ENCODE measurements around the gene ONECUT2. TPM values are rescaled to one million over a fixed set of nuclear protein-coding genes. Genes with fewer than 3 reads are reported as not detected.

Gene ONECUT2
- total RNA-seq, 1 donor from 2014 or later: 0.05 TPM

DNA sequence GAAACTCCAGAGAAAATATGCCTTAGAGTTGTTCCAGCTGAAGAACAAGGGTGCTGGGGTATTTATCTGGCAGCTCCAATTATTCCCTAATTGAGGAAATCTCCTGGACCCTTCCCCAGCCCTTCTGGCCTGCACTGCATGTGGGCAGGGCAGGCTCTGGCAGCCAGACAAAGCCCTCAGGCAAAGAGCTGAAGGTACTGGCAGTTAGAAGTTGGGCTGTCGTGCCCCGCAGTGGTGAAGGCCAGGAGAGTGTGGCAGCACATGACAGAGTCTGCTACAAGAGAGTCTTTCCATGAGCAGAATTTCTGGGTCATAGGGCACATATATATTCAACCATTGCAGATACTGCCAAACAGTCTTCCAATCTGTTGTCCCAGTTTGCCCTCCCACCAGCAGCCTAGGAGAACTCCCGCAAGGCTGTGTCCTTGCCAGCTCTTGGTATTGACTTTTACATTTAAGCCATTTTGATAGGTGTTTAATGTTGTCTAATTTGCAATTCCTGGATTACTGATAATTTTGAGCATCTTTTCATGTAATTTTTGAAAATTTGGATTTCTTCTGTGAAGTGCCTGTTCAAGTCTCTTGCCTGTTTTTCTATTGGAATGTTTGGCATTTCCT lies 26.6 kb downstream of the ONECUT2 start:
- peaks cover 17% of the 10 kb centered on the region for H3K27me3 Mint-ChIP-seq (ENCODE audit: low read depth)

DNA sequence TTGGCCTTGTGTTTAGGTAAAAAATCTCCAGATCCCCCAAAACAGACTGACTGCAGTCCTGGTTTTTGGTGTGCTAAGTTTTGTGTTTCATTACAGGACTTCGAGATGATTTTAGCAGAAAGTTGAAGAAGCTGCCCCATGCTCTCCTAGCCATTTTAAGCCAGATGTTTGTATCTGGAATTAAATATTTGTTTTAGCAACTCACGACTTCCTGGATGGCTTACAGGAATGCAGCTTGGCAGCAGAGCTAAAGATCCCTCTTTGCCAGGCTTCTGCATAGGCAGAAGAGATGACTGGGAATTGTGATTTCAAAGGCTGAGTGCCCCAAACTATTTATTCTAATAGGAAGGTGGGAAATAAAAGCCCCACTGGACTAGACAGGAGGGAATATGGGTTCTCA lies 31.1 kb downstream of the ONECUT2 start:
- Mint-ChIP-seq H3K27me3 (ENCODE audit: low read depth) (peaks cover 17% of the 10 kb centered on the region), H3K4me1 (ENCODE audit: low read depth) (no peaks in the 10 kb centered on the region), H3K36me3 (ENCODE audit: low read depth) (no peaks in the 10 kb centered on the region)

More for the DNA sequence above, 26.6 kb downstream of the ONECUT2 start:
- Mint-ChIP-seq H3K36me3 (ENCODE audit: low read depth) (no peaks in the 10 kb centered on the region), H3K9me3 (ENCODE audit: low read depth) (no peaks in the 10 kb centered on the region), H3K4me1 (ENCODE audit: low read depth) (no peaks in the 10 kb centered on the region), H3K4me3 (ENCODE audit: unreplicated experiment) (no peak overlapping the region), H3K27ac (ENCODE audit: unreplicated experiment) (no peak overlapping the region)
- TF ChIP-seq, protein P1, sequence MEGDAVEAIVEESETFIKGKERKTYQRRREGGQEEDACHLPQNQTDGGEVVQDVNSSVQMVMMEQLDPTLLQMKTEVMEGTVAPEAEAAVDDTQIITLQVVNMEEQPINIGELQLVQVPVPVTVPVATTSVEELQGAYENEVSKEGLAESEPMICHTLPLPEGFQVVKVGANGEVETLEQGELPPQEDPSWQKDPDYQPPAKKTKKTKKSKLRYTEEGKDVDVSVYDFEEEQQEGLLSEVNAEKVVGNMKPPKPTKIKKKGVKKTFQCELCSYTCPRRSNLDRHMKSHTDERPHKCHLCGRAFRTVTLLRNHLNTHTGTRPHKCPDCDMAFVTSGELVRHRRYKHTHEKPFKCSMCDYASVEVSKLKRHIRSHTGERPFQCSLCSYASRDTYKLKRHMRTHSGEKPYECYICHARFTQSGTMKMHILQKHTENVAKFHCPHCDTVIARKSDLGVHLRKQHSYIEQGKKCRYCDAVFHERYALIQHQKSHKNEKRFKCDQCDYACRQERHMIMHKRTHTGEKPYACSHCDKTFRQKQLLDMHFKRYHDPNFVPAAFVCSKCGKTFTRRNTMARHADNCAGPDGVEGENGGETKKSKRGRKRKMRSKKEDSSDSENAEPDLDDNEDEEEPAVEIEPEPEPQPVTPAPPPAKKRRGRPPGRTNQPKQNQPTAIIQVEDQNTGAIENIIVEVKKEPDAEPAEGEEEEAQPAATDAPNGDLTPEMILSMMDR (IDR thresholded peaks at IDR 0.05): no peak
- DNase-seq (ENCODE audit: low spot score): no peak

DNA sequence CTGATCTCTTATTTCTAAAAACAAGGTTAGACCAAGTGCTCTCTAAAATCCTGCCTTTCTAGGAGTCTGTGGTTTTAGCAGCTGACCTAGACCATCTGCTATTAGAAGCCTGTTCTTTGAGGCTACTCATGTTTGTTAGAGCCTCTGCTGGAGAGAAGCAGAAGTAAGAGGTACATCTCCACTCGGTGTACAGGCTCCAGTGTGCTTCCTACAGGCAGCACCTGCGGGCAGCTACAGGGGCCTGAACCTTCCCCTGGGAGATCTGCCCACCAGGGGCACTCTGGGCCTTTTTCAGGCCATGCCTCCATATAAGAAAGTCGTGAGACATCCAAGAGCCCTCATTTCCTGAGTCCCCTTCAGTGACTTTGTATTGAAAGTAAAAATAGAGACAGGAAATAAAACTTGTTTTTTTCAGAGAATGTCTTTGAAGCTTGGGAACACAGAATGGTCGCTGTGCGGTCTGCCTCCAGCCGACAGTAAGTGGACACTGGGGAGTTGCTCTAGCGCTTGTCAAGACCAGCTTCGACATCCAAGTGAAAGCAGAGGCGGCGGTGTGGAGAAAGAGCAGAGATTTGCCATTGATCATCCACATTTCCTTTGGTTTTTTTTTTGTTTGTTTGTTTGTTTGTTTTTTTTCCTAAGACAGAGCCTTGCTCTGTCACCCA lies 31.7 kb downstream of the ONECUT2 start:
- H3K4me3 Mint-ChIP-seq (ENCODE audit: unreplicated experiment): no peak overlapping the region
- H3K9me3 Mint-ChIP-seq (ENCODE audit: low read depth): no peaks in the 10 kb centered on the region
- no peaks in the 10 kb centered on the region for H3K36me3 Mint-ChIP-seq (ENCODE audit: low read depth)
- no peak overlapping the region for H3K27ac Mint-ChIP-seq (ENCODE audit: unreplicated experiment)
- no peaks in the 10 kb centered on the region for H3K4me1 Mint-ChIP-seq (ENCODE audit: low read depth)
- DNase-seq (ENCODE audit: low spot score): no peak
- peaks cover 17% of the 10 kb centered on the region for H3K27me3 Mint-ChIP-seq (ENCODE audit: low read depth)
- TF ChIP-seq, protein P1 (IDR thresholded peaks at IDR 0.05): no peak

More for the DNA sequence above, 31.1 kb downstream of the ONECUT2 start:
- Mint-ChIP-seq H3K27ac (ENCODE audit: unreplicated experiment) (no peak overlapping the region), H3K4me3 (ENCODE audit: unreplicated experiment) (no peak overlapping the region), H3K9me3 (ENCODE audit: low read depth) (no peaks in the 10 kb centered on the region)
- TF ChIP-seq, protein P1 (IDR thresholded peaks at IDR 0.05): no peak
- DNase-seq (ENCODE audit: low spot score): no peak

DNA sequence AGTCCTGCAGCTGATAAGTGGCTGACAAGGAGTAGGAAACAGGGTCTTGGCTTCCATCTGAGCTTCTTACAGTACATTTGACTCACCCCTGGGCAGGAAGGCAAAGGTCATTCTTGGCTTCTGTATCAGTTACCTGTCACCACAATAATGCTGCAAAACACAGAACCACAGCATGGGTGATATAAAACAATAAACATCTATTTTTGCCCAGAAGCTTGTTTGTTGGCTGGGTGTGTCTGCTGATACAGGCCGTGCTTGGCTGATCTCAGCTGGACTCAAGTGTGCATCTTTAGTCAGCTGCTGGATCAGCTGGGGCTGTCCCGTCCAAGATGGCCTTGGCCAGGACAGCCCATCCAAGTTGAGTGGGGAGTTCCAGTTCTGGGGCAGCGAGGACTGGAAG lies 34.7 kb downstream of the ONECUT2 start:
- H3K4me3 Mint-ChIP-seq (ENCODE audit: unreplicated experiment): no peak overlapping the region
- TF ChIP-seq, protein P1 (IDR thresholded peaks at IDR 0.05): no peak
- H3K27ac Mint-ChIP-seq (ENCODE audit: unreplicated experiment): no peak overlapping the region
- H3K27me3 Mint-ChIP-seq (ENCODE audit: low read depth): peaks cover 16% of the 10 kb centered on the region
- H3K4me1 Mint-ChIP-seq (ENCODE audit: low read depth): no peaks in the 10 kb centered on the region
- no peak for DNase-seq (ENCODE audit: low spot score)
- H3K36me3 Mint-ChIP-seq (ENCODE audit: low read depth): no peaks in the 10 kb centered on the region
- no peaks in the 10 kb centered on the region for H3K9me3 Mint-ChIP-seq (ENCODE audit: low read depth)

DNA sequence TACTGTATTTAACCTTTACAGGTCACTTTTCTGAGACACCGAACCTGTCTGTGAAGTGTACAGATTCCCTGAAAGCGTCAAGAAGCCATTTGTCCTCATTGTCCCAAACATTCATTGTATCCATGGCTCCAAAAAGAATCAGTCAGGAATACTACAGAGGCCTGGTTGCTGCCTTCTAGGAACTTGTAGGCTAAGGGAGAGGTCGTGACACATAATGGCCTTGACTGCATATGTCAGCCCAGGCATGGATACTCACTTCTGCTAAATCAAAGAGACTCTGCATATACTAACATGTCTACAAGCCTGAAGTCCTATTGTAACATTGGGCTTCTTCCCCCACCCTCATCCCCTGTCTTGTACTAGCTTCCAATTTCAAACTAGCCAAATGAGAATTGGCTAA lies 40.2 kb downstream of the ONECUT2 start:
- DNase-seq (ENCODE audit: low spot score): no peak
- Mint-ChIP-seq H3K4me1 (ENCODE audit: low read depth) (no peaks in the 10 kb centered on the region), H3K4me3 (ENCODE audit: unreplicated experiment) (no peak overlapping the region), H3K27me3 (ENCODE audit: low read depth) (peaks cover 12% of the 10 kb centered on the region), H3K36me3 (ENCODE audit: low read depth) (no peaks in the 10 kb centered on the region), H3K27ac (ENCODE audit: unreplicated experiment) (no peak overlapping the region), H3K9me3 (ENCODE audit: low read depth) (no peaks in the 10 kb centered on the region)
- TF ChIP-seq, protein P1 (IDR thresholded peaks at IDR 0.05): no peak

Measured in chondrocyte (in vitro differentiated cells).